ENCODE results near the gene FKBP4.

GRCh38 chr12:2820432-2820831, 25.7 kb downstream of the FKBP4 start:
- TF ChIP-seq NR2C2 (CRISPR knock-in tag; IDR thresholded peaks at IDR 0.05; ENCODE audit: borderline replicate concordance) (no peak), ZNF414 (CRISPR knock-in tag; IDR thresholded peaks at IDR 0.05) (no peak), CTCF (CRISPR knock-in tag; IDR thresholded peaks at IDR 0.05) (no peak), RAD21 (CRISPR knock-in tag; IDR thresholded peaks at IDR 0.05) (no peak), ATF2 (CRISPR knock-in tag; IDR thresholded peaks at IDR 0.05) (no peak), MBD4 (IDR thresholded peaks at IDR 0.05; ENCODE audit: borderline replicate concordance, low read length) (no peak), NRL (CRISPR knock-in tag; IDR thresholded peaks at IDR 0.05; ENCODE audit: borderline replicate concordance) (no peak), SRY (CRISPR knock-in tag; IDR thresholded peaks at IDR 0.05) (no peak), POLR2AphosphoS5 (IDR thresholded peaks at IDR 0.05; ENCODE audit: low read depth, low read length) (no peak)

Measured in HepG2 (cell line).